DOHH2 (cell line): ENCODE measurements around the gene AGBL1.

Source experiments
- EZH2phosphoT487 ChIP-seq: fragments of 200-600 bp; sonication (generic); IDR thresholded peaks from 2 replicates; pipeline ENCODE4 v1.6.1; 2017; ENCODE audit warnings: borderline replicate concordance, mild to moderate bottlenecking, antibody characterized with exemption, low read length, moderate library complexity, mixed read lengths
- TF ChIP-seq, protein P1 (sequence below): fragments of 200-600 bp; sonication (generic); IDR thresholded peaks from one replicate; pipeline ENCODE4 v1.5.1; 2014; ENCODE audit warnings: antibody characterized with exemption, mild to moderate bottlenecking, low read depth, low read length; ENCODE audit not compliant: poor library complexity, severe bottlenecking

DNA sequence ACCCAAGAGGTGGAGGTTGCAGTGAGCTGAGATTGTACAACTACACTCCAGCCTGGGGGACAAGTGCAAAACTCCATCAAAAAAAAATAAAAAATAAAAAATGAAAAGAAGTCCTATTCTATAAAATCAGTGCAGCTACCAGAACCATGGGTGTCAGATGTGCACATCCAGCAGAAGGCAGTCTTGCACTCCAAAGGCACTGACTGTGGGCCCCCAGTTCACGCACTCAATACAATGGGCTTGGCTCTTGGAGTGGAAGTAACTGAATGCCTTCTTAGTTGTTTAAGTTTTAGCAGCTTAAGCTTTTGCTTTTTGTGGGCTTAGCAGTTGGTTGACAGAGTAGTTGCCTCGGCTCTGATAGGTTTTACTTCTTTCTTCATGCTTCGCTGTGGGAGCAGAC is 141.4 kb downstream of the AGBL1 start:
- TF ChIP-seq EZH2phosphoT487 = no peak
- TF ChIP-seq, protein P1, sequence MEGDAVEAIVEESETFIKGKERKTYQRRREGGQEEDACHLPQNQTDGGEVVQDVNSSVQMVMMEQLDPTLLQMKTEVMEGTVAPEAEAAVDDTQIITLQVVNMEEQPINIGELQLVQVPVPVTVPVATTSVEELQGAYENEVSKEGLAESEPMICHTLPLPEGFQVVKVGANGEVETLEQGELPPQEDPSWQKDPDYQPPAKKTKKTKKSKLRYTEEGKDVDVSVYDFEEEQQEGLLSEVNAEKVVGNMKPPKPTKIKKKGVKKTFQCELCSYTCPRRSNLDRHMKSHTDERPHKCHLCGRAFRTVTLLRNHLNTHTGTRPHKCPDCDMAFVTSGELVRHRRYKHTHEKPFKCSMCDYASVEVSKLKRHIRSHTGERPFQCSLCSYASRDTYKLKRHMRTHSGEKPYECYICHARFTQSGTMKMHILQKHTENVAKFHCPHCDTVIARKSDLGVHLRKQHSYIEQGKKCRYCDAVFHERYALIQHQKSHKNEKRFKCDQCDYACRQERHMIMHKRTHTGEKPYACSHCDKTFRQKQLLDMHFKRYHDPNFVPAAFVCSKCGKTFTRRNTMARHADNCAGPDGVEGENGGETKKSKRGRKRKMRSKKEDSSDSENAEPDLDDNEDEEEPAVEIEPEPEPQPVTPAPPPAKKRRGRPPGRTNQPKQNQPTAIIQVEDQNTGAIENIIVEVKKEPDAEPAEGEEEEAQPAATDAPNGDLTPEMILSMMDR = no peak
